ENCODE results near the gene PTH1R.

Gene PTH1R

GRCh38 chr3:46871222-46871621 lies 6.3 kb upstream of the PTH1R start:
- no peak for TF ChIP-seq CTCF (conservative IDR thresholded peaks at IDR 0.05)
- no peak overlapping the region for H3K27ac ChIP-seq

GRCh38 chr3:46873521-46873920 lies 4.0 kb upstream of the PTH1R start:
- no peak overlapping the region for H3K27ac ChIP-seq
- TF ChIP-seq CTCF (conservative IDR thresholded peaks at IDR 0.05) = no peak

- H3K27ac ChIP-seq = no peak overlapping the region
- TF ChIP-seq CTCF (conservative IDR thresholded peaks at IDR 0.05) = no peak
Observed at GRCh38 chr3:46874430-46874829, 3.1 kb upstream of the PTH1R start.

GRCh38 chr3:46875560-46875959 lies 2.0 kb upstream of the PTH1R start:
- TF ChIP-seq CTCF (conservative IDR thresholded peaks at IDR 0.05) = no peak

GRCh38 chr3:46876313-46877300 lies 914 bp upstream of the PTH1R start:
- no peak overlapping the region for H3K27ac ChIP-seq

More at GRCh38 chr3:46875560-46875959, 2.0 kb upstream of the PTH1R start:
- no peak overlapping the region for H3K27ac ChIP-seq

GRCh38 chr3:46878781-46879436 lies 1.4 kb downstream of the PTH1R start:
- H3K27ac ChIP-seq = no peak overlapping the region
- no peak for TF ChIP-seq CTCF (conservative IDR thresholded peaks at IDR 0.05)

More at GRCh38 chr3:46876313-46877300, 914 bp upstream of the PTH1R start:
- TF ChIP-seq CTCF (conservative IDR thresholded peaks at IDR 0.05) = no peak

- no peak for TF ChIP-seq CTCF (conservative IDR thresholded peaks at IDR 0.05)
Observed at GRCh38 chr3:46880884-46881595, 3.5 kb downstream of the PTH1R start.

More at GRCh38 chr3:46880884-46881595, 3.5 kb downstream of the PTH1R start:
- H3K27ac ChIP-seq = no peak overlapping the region; the same call in 1 of the 2 replicates

Measured in VCaP (cell line).